Lung (tissue), 12 donors: ENCODE measurements around the gene SECTM1. TPM values are rescaled to one million over a fixed set of nuclear protein-coding genes. Genes with fewer than 3 reads are reported as not detected.

Source experiments
- ATAC-seq: fragments of 200-7000 bp; cut with Tn5 transposase; one replicate; pipeline ENCODE4 v1.9.1; 2020; ENCODE audit warnings: moderate number of reproducible peaks; ENCODE audit not compliant: insufficient read depth, low FRiP score
- DNase-seq, 3 donors: peaks; one replicate each; pipeline ENCODE4 v3.0.0-alpha.2; 2013 to 2017
- H3K27ac ChIP-seq, 2 donors: one replicate each; pipeline ENCODE4 v1.5.1; 2013; ENCODE audit warnings: mild to moderate bottlenecking in 2 of 2, moderate library complexity in 2 of 2, control low read depth in 1 of 2, inconsistent platforms in 1 of 2, low read depth in 1 of 2, low read length in 1 of 2
- H3K27me3 ChIP-seq, 3 donors: one replicate each; pipeline ENCODE4 v1.5.1; 2013; ENCODE audit warnings: low read length in 2 of 3; ENCODE audit not compliant: control insufficient read depth in 3 of 3, insufficient read depth in 3 of 3
- H3K36me3 ChIP-seq, 4 donors: one replicate each; pipeline ENCODE4 v1.5.1; 2013; ENCODE audit warnings: low read length in 4 of 4, mild to moderate bottlenecking in 1 of 4, moderate library complexity in 1 of 4; ENCODE audit not compliant: control insufficient read depth in 4 of 4, insufficient read depth in 4 of 4
- H3K4me1 ChIP-seq, 5 donors: one replicate each; pipeline ENCODE4 v1.5.1; 2013; ENCODE audit warnings: low read length in 5 of 5, mild to moderate bottlenecking in 2 of 5, moderate library complexity in 1 of 5; ENCODE audit not compliant: control insufficient read depth in 5 of 5, insufficient read depth in 5 of 5
- H3K4me3 ChIP-seq: one replicate; pipeline ENCODE4 v1.5.1; 2013; ENCODE audit warnings: mild to moderate bottlenecking, control low read depth, moderate library complexity
- H3K9ac ChIP-seq, 2 donors: one replicate each; pipeline ENCODE4 v1.5.1; 2013; ENCODE audit warnings: low read length in 2 of 2, control low read depth in 1 of 2; ENCODE audit not compliant: insufficient read depth in 1 of 2
- H3K9me3 ChIP-seq, 4 donors: one replicate each; pipeline ENCODE4 v1.5.1; 2013; ENCODE audit warnings: low read length in 3 of 4, mild to moderate bottlenecking in 1 of 4, moderate library complexity in 1 of 4; ENCODE audit not compliant: control insufficient read depth in 4 of 4, insufficient read depth in 3 of 4
- CTCF ChIP-seq: IDR thresholded peaks from 2 replicates; pipeline ENCODE4 v1.5.1; 2012; ENCODE audit warnings: mild to moderate bottlenecking; ENCODE audit errors: control extremely low read depth, extremely low read depth
- WGBS, 2 donors: extraction: QIAGEN DNeasy Blood & Tissue Kit; methylation state at CpG; one replicate each; pipeline ENCODE4 v1.1.7; 2013; 5-methylcytosine and 5-hydroxymethylcytosine counted together
- polyA plus RNA-seq, 2 donors: library from polyadenylated mRNA; stranded (reverse); fragments of 200-250 nt; gene quantifications; one replicate each; pipeline ENCODE4 v1.2.1, GENCODE V29; 2013
- total RNA-seq, 2 donors: library from RNA; depleted of rRNA in 1 of 2; stranded (reverse); fragments of >200 nt in 1 of 2; gene quantifications; one replicate each; pipeline ENCODE4 v1.2.1, GENCODE V29; 2014 to 2021
- donor health status: control.
- donor health status: control.
- donor health status: Bipolar disorder and iron deficiency.
- donor health status: healthy.
- donor health status: DM: yes; HTN: yes; CAD: no.

SECTM1 gene
- total and polyA plus RNA-seq, 4 donors = 12.5 to 68.6 (median 26.4) TPM

- TF ChIP-seq CTCF = no peak
These were observed 5.2 kb downstream of the SECTM1 start for GRCh38 chr17:82328141-82328993.

GRCh38 chr17:82327757-82328140, 5.8 kb downstream of the SECTM1 start:
- WGBS, 2 donors = 72 to 82% methylated on average over 15 to 16 of the region's 16 CpGs
- H3K36me3 ChIP-seq = peaks cover 0 to 6% (median 0%) of the 10 kb centered on the region in 4 donors
- no peak overlapping the region for H3K27ac ChIP-seq
- no peak for ATAC-seq
- H3K9me3 ChIP-seq = no peaks in the 10 kb centered on the region
- H3K4me3 ChIP-seq = no peak overlapping the region
- TF ChIP-seq CTCF = no peak
- peaks cover 0 to 20% (median 9%) of the 10 kb centered on the region in 5 donors for H3K4me1 ChIP-seq
- DNase-seq = no peak
- H3K27me3 ChIP-seq = peaks cover 0 to 17% (median 4%) of the 10 kb centered on the region in 3 donors
- H3K9ac ChIP-seq = no peak overlapping the region

More at GRCh38 chr17:82328141-82328993, 5.2 kb downstream of the SECTM1 start:
- no peak overlapping the region for H3K4me3 ChIP-seq
- H3K9ac ChIP-seq = no peak overlapping the region
- H3K27me3 ChIP-seq = peaks cover 0 to 21% (median 4%) of the 10 kb centered on the region in 3 donors
- H3K27ac ChIP-seq = no peak overlapping the region
- DNase-seq (no peak), ATAC-seq (no peak)
- peaks cover 0 to 6% (median 0%) of the 10 kb centered on the region in 4 donors for H3K36me3 ChIP-seq
- no peaks in the 10 kb centered on the region for H3K9me3 ChIP-seq
- H3K4me1 ChIP-seq = peaks cover 0 to 26% (median 14%) of the 10 kb centered on the region in 5 donors
- WGBS, 2 donors = 81 to 85% methylated on average over 27 to 28 of the region's 28 CpGs

- peaks cover 0 to 15% (median 4%) of the 10 kb centered on the region in 3 donors for H3K27me3 ChIP-seq
- peaks cover 0 to 6% (median 0%) of the 10 kb centered on the region in 4 donors for H3K36me3 ChIP-seq
- peaks cover 0 to 19% (median 9%) of the 10 kb centered on the region in 5 donors for H3K4me1 ChIP-seq
- no peak for DNase-seq
- no peak for TF ChIP-seq CTCF
- H3K9me3 ChIP-seq = no peaks in the 10 kb centered on the region
- H3K4me3 ChIP-seq = no peak overlapping the region
- 77 to 85% methylated on average over 15 of the region's 15 CpGs for WGBS, 2 donors
- ATAC-seq = no peak
- no peak overlapping the region for H3K27ac ChIP-seq
- no peak overlapping the region for H3K9ac ChIP-seq
These were observed 6.3 kb downstream of the SECTM1 start for GRCh38 chr17:82327289-82327688.
